ENCODE measurements around the gene GTF2H4. TPM values are rescaled to one million over a fixed set of nuclear protein-coding genes. Genes with fewer than 3 reads are reported as not detected.
A peak's percentile ranks its signal among the peaks of the same experiment; 100 is the strongest.
"Not testable (repeated sequence)": the region's sequence is repeated elsewhere in the genome, so short reads cannot be mapped to it uniquely, and the experiment has no call there.

The GTF2H4 gene
- polyA plus RNA-seq, 10 donors: 18.8 to 29.7 (median 21.6) TPM

DNA sequence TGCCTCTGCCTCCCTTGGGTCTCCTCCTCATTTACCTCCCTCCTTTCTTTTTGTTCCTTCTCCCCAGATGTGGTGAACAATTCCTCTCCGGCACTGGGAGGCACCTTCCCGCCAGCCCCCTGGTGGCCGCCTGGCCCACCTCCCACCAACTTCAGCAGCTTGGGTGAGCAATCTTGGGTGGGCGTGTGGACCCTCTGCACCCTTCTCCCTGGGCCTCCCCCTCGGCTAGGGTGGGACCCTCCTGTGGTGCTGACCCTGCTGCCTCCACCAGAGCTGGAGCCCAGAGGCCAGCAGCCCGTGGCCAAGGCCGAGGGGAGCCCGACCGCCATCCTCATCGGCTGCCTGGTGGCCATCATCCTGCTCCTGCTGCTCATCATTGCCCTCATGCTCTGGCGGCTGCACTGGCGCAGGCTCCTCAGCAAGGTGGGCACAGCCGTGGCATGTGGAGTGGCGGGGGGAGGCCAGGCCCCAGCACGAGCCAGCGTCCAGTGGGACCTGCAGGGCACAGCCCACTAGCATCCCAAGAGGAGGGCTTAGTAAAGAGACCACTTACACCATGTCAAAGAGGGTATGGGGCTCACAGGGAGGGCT is 14.9 kb upstream of the GTF2H4 start:
- DNase-seq: no peak

DNA sequence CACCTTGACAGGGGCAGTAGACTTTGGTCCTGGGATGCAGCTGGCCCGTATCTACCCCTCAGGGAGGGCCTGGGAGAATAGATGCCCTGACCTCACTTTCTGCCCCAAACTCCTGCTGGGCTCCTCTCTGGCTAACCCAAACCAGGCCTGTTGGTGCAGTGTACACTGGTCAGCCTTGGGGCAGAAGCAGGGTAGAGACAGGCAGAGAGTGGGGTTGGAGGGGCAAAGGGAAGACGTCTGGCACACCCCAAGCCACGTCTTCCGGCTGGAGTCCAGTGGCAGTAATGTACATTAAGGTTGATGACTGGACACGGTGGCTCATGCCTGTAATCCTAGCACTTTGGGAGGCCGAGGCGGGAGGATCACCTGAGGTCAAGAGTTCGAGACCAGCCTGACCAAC is 14.3 kb upstream of the GTF2H4 start:
- no peak for DNase-seq

DNA sequence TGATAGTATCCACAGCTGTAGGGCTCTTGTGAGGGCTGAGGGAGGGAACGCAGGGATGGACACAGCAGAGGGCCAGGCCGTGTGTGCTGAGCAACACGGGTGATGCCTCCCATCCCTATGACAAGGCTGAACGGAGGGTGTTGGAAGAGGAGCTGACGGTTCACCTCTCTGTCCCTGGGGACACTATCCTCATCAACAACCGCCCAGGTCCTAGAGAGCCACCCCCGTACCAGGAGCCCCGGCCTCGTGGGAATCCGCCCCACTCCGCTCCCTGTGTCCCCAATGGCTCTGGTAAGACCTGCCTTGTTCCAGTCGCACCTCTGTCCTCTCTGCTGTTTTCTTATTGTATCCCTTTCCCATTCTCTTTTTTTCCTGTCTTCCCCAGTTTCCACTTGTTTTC is 13.6 kb upstream of the GTF2H4 start:
- DNase-seq: no peak

DNA sequence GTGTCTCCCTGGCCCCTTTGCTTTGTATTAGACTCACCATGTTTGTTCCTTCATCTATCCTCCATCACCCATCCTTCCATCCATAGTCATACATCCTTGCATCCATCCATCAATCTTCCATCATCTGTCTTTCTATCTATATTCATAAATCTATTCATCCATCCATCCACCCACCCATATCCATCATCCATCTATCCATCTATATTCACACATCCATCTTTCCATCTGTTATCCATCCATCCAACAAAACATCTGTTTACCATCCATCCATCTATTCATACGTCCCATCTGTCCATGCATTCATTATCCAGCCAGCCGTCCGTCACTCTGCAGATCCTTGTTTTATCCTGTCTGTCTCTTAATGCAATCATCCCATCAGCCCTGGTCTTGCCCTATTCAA is 13.1 kb upstream of the GTF2H4 start:
- DNase-seq: no peak

DNA sequence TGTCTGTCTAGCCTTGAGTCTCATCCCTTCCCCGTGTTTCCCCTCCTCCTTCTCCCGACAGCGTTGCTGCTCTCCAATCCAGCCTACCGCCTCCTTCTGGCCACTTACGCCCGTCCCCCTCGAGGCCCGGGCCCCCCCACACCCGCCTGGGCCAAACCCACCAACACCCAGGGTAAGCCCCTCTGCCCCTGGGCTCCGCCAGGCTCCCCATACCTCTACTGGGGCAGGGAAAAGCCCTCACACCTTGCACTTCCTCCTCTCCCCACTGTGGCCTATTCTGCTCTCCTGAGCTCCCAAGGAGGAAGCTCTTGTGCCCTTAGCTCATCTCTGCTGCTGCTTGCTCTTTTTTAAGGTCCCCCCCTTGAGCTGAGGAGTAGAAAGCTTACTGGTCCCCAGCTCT is 12.7 kb upstream of the GTF2H4 start:
- no peak for DNase-seq

DNA sequence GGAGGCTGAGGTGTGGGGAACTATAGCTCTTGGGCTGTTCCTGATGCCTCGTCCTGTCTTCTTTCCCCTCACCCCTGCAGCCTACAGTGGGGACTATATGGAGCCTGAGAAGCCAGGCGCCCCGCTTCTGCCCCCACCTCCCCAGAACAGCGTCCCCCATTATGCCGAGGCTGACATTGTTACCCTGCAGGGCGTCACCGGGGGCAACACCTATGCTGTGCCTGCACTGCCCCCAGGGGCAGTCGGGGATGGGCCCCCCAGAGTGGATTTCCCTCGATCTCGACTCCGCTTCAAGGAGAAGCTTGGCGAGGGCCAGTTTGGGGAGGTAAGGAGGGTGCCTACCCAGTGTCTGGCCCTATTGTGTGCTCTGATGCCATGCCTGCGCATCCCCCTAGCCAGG is 11.5 kb upstream of the GTF2H4 start:
- DNase-seq: no peak

DNA sequence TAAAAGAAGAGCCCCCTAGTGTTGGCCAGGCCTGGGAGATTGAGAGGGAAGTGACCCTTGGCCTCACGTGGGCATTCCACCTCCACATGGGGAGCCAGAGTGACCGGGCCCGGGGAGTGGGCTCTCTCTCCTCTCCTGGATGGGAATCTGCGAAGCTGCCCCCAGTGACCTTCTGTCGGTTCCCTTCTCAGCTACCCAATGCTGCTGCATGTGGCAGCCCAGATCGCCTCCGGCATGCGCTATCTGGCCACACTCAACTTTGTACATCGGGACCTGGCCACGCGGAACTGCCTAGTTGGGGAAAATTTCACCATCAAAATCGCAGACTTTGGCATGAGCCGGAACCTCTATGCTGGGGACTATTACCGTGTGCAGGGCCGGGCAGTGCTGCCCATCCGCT is 10.1 kb upstream of the GTF2H4 start:
- no peak for DNase-seq

DNA sequence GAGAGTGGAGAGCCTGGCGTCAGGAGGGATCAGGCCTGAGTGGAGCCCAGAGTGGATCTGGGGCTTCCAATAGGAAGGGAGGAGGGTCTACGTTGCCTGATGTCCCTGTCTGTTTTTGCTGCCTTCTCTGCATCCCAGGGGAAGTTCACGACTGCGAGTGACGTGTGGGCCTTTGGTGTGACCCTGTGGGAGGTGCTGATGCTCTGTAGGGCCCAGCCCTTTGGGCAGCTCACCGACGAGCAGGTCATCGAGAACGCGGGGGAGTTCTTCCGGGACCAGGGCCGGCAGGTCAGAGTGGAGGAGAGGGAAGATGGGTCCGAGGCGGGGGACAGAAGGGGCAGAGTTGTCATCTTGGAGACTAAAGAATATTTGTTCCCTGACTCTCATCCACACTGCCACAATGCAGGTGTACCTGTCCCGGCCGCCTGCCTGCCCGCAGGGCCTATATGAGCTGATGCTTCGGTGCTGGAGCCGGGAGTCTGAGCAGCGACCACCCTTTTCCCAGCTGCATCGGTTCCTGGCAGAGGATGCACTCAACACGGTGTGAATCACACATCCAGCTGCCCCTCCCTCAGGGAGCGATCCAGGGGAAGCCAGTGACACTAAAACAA is 9.2 kb upstream of the GTF2H4 start:
- no peak for DNase-seq

DNA sequence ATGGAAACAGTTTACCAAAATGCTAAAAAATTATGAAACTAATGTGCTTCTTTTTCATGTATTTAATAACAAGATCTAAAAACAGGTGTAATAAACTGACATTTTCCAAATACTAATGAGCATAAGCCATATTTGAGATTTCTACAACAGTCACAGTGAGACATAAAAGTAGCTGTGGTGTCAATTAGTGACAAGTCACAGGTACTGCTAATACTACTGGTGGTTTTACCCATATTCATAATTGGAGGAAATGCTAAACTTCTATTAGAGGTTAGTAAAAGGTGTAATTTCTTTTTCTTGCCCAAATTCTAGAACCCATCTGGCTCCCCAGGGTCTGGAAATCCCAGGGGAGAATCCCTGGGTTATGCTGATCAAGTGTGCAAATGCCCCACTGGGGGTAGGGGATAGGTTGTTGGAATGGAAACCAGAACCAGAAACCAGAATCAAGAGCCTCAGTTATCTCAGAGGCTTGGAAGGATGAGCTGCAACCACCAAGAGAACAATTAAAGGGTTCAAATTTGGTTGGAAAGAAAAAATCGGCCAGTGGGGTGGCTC is 7.1 kb upstream of the GTF2H4 start:
- no peak for DNase-seq

DNA sequence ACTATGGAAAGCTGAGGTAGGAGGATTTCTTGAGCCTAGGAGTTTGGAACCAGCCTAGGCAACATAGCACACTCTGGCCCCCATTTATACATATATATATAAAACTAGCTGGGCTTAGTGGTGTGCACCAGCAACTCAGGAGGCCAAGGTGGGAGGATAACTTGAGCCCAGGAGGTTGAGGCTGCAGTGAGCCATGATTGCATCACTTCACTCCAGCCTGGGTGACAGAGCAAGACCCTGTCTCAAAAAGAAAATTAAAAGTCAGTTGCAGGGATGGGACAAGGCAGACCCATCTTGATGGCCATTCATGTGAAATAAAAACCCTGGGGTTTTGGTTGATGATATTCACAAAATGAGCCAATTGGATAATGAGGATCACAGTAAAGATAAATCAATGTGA is 6.6 kb upstream of the GTF2H4 start:
- DNase-seq: no peak

DNA sequence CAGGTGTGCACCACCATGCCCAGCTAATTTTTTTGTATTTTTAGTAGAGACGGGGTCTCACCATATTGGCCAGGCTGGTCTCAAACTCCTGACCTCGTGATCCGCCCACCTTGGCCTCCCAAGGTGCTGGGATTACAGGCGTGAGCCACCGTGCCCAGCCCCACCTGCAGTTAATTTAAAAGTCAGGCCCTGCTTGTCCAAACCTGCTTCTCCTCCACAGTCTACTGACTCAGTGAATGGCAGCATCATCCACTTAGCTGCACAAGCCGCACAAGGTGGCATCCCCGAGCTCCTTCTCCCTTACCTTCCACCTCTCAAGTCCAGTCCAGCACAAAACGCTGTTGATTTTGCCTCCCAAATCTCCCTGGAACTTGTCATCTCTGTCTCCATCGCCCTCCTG is 5.8 kb upstream of the GTF2H4 start:
- DNase-seq: not testable (repeated sequence)

DNA sequence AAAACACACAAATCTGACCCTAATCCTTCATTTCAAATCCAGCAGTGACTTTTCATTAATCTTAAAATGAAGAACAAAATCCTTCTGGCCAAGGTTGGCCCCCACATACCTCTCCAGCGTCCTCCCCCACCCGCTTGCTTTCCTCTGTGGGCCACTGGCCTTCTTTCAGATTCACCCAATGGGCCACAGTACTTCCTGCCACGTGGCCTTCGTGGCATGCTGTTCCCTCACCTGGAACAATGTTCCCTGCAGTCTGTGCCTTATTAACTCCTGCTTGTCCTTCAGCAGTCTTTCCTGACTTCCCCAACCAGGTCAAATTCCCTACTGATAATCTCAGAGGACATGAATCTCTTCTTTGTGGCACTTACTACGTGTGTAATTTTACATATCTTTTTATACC is 5.3 kb upstream of the GTF2H4 start:
- DNase-seq: no peak

DNA sequence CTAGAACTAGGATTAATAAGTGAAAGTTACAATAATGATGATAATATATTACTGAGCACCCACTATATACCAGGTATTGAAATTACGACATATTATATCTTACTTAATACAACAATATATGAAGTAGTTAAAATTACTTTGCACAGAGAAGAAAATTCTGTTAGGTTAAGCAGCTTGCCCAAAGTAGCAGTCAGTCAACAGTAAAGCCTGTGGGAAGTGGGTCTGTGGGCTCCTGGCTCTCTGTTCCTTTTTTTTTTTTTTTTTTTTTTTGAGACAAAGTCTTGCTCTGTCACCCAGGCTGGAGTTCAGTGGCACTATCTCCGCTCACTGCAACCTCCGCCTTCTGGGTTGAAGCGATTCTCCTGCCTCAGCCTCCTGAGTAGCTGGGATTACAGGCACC is 4.8 kb upstream of the GTF2H4 start:
- DNase-seq: no peak

DNA sequence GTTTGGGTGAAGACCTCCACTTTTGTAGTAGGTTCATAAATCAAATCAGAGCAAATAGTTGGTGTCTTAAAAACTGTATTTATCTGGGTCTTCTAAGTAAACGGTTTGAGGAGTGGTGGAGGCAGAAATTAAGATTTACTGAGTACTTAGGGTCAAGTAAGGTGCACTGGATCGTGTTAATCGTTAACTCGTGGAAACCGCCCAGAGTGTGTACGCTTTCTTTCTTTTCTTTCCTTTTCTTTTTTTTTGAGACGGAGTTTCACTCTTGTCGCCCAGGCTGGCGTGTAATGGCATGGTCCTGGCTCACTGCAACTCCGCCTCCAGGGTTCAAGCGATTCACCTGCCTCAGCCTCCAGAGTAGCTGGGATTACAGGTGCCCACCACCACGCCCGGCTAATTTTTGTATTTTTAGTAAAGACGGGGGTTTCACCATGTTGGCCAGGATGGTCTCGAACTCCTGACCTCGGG is 683 bp upstream of the GTF2H4 start:
- not testable (repeated sequence) for DNase-seq

DNA sequence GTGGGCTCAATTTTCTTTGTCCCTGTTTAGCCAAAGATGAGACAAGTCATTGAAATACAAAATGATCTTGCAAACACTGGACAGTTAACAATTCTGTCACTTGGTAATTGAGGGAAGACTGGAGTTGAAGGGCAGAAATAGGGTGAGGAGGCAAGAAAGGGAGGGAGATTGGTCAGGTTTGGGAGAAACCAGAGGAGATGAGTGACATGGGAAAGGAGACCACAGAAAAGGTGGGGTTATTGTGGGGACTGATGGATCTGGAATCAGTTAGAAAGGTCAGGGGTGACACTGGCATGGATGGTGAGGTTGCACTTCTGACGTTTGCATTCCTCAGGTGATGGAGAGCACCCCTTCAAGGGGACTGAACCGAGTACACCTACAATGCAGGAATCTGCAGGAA is 693 bp downstream of the GTF2H4 start:
- no peak for DNase-seq

DNA sequence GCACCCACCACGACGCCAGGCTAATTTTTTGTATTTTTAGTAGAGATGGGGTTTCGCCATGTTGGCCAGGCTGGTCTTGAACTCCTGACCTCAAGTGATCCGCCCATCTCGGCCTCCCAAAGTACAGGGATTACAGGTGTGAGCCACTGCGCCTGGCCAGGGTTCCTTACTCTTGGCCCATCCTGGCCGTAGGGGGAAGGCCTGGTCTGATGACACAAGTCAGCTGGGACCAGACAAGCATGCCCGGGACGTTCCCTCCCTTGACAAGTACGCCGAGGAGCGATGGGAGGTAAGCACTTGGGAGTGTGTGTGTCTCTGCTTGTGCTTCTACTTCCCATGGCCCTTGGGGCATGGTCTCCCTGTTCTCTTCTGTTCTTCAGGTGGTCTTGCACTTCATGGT is 2.5 kb downstream of the GTF2H4 start:
- DNase-seq: not testable (repeated sequence)

DNA sequence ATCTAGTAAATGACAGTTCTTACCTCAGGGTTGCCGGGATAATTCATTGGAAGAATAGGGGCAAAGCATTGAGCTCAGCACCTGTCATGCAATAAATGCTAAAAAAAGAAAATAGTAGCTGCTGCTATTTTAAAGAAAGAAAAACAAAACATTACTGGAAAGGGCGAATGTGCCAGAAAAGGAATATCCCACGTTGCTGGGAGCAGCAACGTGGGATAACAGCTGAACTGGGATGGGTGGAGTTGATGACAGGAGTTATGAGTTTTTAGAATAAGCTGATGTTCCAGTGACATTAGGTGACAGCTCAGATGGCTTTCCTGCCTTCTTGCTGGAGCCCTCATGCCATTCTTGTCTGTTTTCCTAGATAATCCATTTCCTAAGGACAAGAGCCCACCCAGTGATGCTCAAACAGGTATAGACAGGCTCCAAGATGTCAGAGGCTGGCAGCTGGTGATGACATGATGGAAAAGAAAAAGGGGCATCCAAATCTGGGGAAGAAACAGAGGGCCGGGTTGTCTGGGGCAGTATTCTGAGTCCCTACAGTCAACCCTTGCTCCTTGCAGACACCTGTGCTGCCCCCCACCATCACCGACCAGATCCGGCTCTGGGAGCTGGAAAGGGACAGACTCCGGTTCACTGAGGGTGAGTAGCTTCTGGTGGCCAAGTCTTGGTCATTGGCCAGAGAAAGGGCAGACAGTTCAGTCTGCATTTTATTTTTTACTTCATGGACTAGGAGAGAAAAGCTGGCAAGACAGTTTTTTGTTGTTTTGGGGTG is 4.9 kb downstream of the GTF2H4 start:
- no peak for DNase-seq

DNA sequence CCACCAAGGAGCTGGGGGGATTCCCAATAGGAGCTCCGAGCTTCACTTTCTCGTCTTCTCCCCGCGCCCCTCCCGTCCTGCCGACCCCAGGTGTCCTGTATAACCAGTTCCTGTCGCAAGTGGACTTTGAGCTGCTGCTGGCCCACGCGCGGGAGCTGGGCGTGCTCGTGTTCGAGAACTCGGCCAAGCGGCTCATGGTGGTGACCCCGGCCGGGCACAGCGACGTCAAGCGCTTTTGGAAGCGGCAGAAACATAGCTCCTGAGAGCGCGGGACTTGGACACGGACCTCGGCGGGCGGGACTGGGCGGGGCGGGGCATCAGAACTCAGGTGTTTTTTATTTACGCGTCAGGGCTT is 5.7 kb downstream of the GTF2H4 start:
- DNase-seq: no peak

DNA sequence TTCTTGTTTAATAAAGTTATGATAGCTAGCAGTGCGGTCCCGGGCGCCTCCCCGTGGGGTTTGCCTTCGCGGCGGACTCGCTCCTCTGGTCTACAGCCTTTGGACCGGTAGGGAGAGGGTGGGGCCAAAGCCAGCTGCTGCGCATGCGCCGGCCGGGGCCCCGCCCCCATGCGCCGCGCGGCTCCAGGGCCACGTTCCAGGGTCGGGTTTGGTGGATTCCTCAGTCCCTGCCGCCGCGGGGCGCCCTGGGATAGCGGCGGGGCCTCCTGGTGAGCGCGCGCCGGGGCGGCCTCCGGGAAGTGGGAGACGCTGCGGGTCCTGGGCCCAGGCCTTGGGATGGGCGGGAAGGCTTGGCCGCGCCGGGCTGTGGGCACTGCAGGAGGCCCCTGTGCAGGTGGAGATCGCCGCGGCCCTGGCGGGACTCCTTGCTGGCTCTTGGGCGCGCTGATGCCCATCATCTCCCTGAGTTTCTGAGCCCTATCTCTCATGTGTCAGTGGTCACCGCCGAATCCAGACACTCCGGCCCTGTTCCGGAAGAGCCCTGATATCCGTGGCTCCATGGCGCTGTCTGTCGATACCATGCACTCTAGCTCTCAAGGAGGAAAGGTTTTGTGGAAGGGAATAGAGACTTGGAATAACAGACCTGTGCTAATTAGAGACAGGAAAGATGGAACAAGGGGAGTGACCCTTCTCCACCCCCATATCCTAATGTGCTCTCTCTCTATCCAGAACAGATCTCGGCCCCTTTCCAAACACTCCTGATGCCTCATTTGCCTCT is 6.3 kb downstream of the GTF2H4 start, which contains the start of gene VARS2:
Gene VARS2 (plus strand): TSS at position 163 of the 778 bp plus-strand sequence. CDS start 599 bp downstream, at position 762.
- peak; percentile 92 to 97 (median 95) for DNase-seq

DNA sequence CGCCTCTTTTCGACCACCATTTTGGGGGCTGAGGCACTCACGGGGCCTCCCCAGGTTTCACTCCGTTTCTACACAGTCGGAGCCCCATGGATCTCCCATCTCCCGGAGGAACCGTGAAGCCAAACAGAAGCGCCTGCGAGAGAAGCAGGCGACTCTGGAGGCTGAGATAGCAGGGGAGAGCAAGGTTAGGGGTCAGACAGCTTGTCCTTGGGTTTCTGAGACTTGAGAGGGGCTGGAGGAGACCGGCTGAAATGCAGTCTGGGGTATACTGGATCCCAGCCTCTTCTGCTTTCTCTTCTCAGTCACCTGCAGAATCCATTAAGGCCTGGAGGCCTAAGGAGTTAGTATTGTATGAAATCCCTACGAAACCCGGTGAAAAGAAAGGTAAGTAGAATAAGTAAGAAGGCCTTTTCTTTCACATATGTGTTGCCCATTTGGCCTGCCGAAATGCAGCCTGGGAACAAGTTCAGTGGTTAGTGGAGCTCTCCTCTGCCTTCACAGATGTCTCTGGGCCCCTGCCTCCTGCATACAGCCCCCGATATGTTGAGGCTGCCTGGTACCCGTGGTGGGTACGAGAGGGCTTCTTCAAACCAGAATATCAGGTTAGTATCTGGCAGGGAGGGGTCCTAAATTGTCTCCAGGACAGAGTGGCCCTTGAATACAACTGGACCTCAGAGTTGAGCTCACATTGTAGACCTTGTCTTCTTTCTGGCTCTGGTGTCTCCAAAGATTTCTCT is 7.0 kb downstream of the GTF2H4 start:
- peak in 1 of 3 donors; percentile 58 for DNase-seq

DNA sequence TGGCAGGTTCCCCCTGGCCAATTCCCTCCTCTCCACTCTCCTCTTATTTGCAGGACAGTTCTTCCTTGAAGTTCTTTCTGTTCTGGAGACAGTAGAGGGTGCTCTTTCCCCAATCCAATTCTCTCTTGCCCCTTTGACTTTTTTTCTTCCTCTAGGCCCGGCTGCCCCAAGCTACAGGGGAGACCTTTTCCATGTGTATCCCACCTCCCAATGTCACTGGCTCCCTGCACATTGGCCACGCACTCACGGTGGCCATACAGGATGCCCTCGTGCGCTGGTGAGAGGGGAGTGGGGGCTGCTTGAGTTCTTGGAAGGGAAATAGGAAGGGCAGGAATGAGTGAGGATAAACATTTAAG is 7.6 kb downstream of the GTF2H4 start:
- DNase-seq: peak; percentile 57 to 82 (median 63)
